Upper lobe of right lung (tissue), 1 donor: ENCODE data around the gene LCE3E. TPM values are rescaled to one million over a fixed set of nuclear protein-coding genes. Genes with fewer than 3 reads are reported as not detected.

Experiments
- ATAC-seq: fragments of 200-7000 bp; cut with Tn5 transposase; one replicate; pipeline ENCODE4 v1.9.1; 2020; ENCODE audit warnings: mild to moderate bottlenecking, moderate library complexity
- DNase-seq: peaks from one replicate; pipeline ENCODE4 v3.0.0-alpha.2; 2020
- H3K27ac ChIP-seq: fragments of 200-600 bp; one replicate; pipeline ENCODE4 v1.8.0; 2022
- H3K27me3 ChIP-seq: fragments of 200-600 bp; one replicate; pipeline ENCODE4 v1.8.0; 2022; ENCODE audit warnings: mild to moderate bottlenecking
- H3K36me3 ChIP-seq: fragments of 200-600 bp; one replicate; pipeline ENCODE4 v1.8.0; 2022
- H3K4me1 ChIP-seq: fragments of 200-600 bp; one replicate; pipeline ENCODE4 v1.8.0; 2022
- H3K4me3 ChIP-seq: fragments of 200-600 bp; one replicate; pipeline ENCODE4 v1.8.0; 2022; ENCODE audit warnings: mild to moderate bottlenecking
- H3K9me3 ChIP-seq: fragments of 200-600 bp; one replicate; pipeline ENCODE4 v1.8.0; 2022
- intact Hi-C: fragments of 100-400 bp; cut with DNase I; formaldehyde crosslinking; loops from one replicate; pipeline ENCODE4 v1.11.0; 2022
- long read RNA-seq: library from polyadenylated mRNA; unstranded; transcript quantifications from one replicate; pipeline ENCODE4 v2.0.0, GENCODE V29; 2021
- total RNA-seq: library from RNA; stranded (reverse); fragmentation: NEBNext Ultra II Directional; extraction: Animal tissue kit (Norgen Biotek cat#: 25700); gene quantifications from one replicate; pipeline ENCODE4 v1.2.1, GENCODE V29; 2021
- TF ChIP-seq, protein P1 (sequence below): fragments of 200-600 bp; IDR thresholded peaks from one replicate; pipeline ENCODE4 v1.8.0; 2022; ENCODE audit warnings: antibody characterized with exemption
- donor health status: DM: no; HTN: yes; CAD: no; lungs with severe emphysema.

The LCE3E gene, protein sequence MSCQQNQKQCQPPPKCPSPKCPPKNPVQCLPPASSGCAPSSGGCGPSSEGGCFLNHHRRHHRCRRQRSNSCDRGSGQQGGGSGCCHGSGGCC
- total RNA-seq: not detected
- long read RNA-seq: 0 reads

- no peak within 1 kb of the TSS for H3K27ac ChIP-seq
- no peak for ATAC-seq
- H3K4me1 ChIP-seq: no peaks in the 10 kb centered on the region
- H3K36me3 ChIP-seq: no peaks in the 10 kb centered on the region
- TF ChIP-seq, protein P1, sequence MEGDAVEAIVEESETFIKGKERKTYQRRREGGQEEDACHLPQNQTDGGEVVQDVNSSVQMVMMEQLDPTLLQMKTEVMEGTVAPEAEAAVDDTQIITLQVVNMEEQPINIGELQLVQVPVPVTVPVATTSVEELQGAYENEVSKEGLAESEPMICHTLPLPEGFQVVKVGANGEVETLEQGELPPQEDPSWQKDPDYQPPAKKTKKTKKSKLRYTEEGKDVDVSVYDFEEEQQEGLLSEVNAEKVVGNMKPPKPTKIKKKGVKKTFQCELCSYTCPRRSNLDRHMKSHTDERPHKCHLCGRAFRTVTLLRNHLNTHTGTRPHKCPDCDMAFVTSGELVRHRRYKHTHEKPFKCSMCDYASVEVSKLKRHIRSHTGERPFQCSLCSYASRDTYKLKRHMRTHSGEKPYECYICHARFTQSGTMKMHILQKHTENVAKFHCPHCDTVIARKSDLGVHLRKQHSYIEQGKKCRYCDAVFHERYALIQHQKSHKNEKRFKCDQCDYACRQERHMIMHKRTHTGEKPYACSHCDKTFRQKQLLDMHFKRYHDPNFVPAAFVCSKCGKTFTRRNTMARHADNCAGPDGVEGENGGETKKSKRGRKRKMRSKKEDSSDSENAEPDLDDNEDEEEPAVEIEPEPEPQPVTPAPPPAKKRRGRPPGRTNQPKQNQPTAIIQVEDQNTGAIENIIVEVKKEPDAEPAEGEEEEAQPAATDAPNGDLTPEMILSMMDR: no peak
- intact Hi-C loops: no loop called here
- DNase-seq: no peak
- peaks cover 4% of the 10 kb centered on the region for H3K27me3 ChIP-seq
- H3K9me3 ChIP-seq: peaks cover 8% of the 10 kb centered on the region
- H3K4me3 ChIP-seq: no peak within 1 kb of the TSS
These were observed at the start of gene LCE3E for GRCh38 chr1:152566681-152567080. Gene LCE3E (minus strand): TSS chr1:152566780. CDS start chr1:152566208, 572 bp downstream.

DNA sequence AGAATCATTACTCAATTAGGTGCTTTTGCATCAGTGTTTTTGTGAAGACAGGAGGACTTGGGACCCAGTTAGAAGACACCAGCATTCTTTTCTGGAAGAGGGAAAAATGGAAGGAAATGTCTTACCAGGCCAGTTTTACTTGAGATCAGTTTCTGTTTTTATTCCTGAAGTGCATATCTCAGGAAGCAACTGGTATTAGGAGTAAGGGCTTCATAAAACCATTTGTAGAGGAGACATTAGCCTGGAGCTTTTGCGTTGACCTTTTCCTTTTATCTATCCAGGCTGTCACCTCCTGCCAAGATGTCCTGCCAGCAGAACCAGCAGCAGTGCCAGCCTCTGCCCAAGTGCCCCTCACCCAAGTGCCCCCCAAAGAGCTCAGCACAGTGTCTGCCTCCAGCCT, 46.9 kb upstream of the LCE3E start, which contains the start of gene LCE3B:
TSS of gene LCE3B (plus strand) at position 301 of the 400 bp plus-strand sequence. CDS start at position 301, 0 bp downstream.
- intact Hi-C loops: no loop called here
- no peaks in the 10 kb centered on the region for H3K36me3 ChIP-seq
- TF ChIP-seq, protein P1: no peak
- no peak within 1 kb of the TSS for H3K4me3 ChIP-seq
- peaks cover 10% of the 10 kb centered on the region for H3K9me3 ChIP-seq
- H3K27me3 ChIP-seq: no peaks in the 10 kb centered on the region
- H3K27ac ChIP-seq: no peak within 1 kb of the TSS
- no peaks in the 10 kb centered on the region for H3K4me1 ChIP-seq
- DNase-seq: no peak
- no peak for ATAC-seq

- no peak for DNase-seq
- no peak within 1 kb of the TSS for H3K27ac ChIP-seq
- no peaks in the 10 kb centered on the region for H3K9me3 ChIP-seq
- no peak for ATAC-seq
- intact Hi-C loops: no loop called here
- H3K4me3 ChIP-seq: no peak within 1 kb of the TSS
- H3K36me3 ChIP-seq: no peaks in the 10 kb centered on the region
- no peaks in the 10 kb centered on the region for H3K4me1 ChIP-seq
- TF ChIP-seq, protein P1: no peak
- no peaks in the 10 kb centered on the region for H3K27me3 ChIP-seq
These were observed 33.4 kb upstream of the LCE3E start, which contains the start of gene LCE3C for GRCh38 chr1:152599934-152600333. Gene LCE3C (plus strand): TSS chr1:152600234. CDS start chr1:152600732, 498 bp downstream.

DNA sequence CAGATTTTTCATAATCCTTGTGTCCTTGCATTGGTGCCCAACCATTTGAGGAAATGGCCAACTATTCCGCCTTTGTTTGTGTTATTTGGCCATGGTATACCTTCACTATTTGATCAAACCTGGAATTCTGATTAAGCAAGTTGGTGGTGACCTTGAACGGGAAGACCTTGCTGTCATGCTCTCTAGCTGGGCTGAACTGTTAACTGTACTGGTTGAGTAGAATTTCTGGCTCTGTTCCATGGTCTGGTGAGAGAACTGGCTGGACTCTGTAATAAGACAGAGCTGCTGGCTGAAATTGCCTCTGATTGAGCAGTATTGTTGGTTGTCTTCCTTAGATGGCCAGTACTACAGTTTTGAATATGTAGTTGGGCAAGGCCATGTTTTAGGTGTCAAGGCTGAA, 30.4 kb upstream of the LCE3E start:
- H3K4me1 ChIP-seq: no peaks in the 10 kb centered on the region
- no peak overlapping the region for H3K27ac ChIP-seq
- ATAC-seq: no peak
- intact Hi-C loops: no loop called here
- H3K4me3 ChIP-seq: no peak overlapping the region
- TF ChIP-seq, protein P1: no peak
- H3K27me3 ChIP-seq: no peaks in the 10 kb centered on the region
- no peaks in the 10 kb centered on the region for H3K9me3 ChIP-seq
- no peaks in the 10 kb centered on the region for H3K36me3 ChIP-seq
- no peak for DNase-seq

DNA sequence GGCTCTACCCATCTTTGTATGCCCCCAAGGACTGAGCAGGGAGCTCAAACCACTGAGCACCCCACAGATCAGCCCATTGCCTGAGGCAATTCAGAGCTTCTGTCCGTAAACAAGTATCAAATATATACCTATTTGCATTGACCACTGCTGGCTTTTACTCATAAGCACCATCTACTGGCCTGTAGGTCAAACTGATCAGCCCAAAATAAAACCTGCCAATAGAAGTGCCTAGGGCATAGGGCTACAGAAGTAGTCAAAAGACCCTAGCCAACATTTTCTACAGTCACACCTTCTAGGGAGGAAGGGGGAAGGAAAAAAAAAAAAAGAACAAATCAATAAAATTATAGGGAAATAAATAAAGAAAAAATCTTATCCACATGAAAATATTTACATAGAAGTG, 19.0 kb upstream of the LCE3E start:
- intact Hi-C loops: no loop called here

More for the DNA sequence above, 19.0 kb upstream of the LCE3E start:
- Histone ChIP-seq H3K36me3 (no peaks in the 10 kb centered on the region), H3K4me3 (no peak overlapping the region), H3K9me3 (no peaks in the 10 kb centered on the region), H3K4me1 (no peaks in the 10 kb centered on the region), H3K27me3 (no peaks in the 10 kb centered on the region), H3K27ac (no peak overlapping the region)
- DNase-seq: no peak
- TF ChIP-seq, protein P1: no peak
- no peak for ATAC-seq
